HG03095 (cell line): ENCODE data around the gene RINL.
"Not testable (repeated sequence)": the region's sequence is repeated elsewhere in the genome, so short reads cannot be mapped to it uniquely, and the experiment has no call there.

Source experiments
- ATAC-seq: cut with Tn5 transposase; IDR thresholded peaks from one replicate; pipeline ENCODE4 v1.9.1; 2021; ENCODE audit warnings: moderate library complexity; ENCODE audit not compliant: unreplicated experiment

RINL gene

DNA sequence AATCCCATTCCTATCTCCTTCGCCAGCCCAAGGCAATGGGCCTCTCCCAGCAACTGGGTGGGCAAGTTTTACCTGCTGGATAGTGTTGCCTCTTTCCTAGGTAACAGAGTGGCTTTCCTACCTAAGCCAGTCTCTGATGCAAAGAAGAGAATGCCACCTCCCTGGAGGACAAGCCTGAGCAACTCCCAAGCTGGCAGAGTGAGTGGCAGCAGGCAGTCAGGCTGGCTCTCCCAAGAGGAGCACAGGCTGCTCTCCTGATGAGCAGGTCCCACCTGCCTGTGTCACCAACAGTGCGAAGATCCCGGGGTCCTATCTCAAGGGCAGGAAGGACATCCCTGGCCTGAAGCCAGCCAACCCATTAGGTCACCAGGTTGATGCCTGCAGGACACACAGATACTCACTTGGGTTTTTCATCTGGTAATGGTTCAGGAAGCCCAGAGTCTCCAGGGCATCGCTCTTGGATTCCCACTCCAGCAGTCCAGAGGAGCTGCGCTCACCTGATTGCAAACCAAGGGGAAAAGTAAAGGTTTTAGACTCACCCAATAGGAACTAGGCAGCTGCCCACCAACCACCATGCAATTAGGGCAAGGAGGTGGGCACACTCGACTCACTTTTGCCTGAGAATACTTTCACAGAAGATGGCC is 41.0 kb downstream of the RINL start:
- ATAC-seq = no peak

DNA sequence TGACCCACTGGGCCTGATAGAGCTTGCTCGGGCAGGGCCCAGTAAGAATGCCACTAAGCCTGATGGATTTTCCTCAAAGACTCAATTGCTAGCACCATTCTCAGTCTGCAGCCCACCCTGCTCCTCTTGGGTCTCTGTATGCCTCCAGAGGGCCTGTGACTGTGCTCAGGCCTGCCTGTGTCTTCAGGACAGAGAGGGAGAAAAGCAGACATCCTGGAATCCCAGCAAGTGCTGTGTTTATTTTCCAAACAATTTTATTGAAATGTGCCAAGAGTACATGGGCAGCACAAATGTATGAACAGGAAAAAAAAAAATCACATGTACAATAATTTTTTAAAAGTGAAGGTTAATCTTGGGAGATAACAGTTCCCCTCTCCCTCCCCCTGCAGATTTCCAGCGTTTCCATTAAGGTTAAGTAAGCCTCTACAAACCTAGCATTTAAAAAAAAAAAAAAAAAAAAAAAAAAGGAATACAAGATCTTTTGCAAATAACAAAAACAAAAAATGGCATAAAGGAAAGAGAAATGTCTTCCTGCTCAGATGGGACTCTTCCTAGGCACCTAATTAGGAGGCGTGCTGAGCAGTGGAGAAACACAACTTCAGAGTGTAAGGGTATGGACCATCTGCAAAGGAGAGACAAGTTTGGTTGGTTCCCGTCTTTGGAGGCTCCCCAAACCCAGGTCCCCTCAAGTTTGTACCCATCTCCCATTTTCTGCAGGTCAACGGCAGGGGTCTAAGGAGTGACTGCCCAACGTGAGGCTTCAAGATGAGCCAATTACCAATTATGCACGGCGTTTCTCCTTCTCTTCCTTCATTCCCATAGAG is 41.7 kb downstream of the RINL start:
- no peak for ATAC-seq

DNA sequence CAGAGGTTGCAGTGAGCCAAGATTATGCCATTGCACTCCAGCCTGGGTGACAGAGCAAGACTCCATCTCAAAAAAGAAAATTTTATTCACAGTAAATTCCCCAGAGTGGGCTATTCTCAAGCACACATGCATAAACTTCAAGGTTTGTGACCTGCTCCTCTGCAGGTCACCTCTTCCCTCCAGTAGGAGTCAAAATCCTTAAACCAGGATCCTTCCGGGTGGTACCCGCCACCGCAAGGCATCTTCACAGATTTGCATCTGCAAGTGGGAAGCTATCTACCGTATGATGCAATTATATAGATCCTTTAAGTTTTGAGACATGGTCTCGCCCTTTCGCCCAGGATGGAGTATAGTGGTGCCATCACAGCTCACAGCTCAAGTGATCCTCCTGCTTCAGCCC is 43.5 kb downstream of the RINL start:
- ATAC-seq = no peak

DNA sequence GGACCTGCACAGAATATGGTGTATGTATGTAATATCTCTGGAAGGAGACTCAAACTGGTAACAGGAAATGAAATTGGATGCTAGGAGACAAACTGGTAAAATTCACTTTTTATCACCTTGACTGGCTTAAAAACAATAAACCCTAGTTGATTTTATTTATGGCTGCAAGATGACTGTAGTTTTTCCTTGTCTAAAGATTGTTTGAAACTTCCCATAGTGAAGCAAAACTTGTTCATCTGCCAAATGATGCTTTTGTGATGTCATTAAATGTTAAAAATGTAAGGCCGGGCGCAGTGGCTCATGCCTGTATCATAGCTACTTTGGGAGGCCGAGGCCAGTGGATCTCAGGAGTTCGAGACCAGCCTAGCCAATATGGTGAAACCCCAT is 44.0 kb downstream of the RINL start:
- ATAC-seq = no peak

GRCh38 chr19:38833092-38833425 is 45.0 kb downstream of the RINL start:
- ATAC-seq = no peak

DNA sequence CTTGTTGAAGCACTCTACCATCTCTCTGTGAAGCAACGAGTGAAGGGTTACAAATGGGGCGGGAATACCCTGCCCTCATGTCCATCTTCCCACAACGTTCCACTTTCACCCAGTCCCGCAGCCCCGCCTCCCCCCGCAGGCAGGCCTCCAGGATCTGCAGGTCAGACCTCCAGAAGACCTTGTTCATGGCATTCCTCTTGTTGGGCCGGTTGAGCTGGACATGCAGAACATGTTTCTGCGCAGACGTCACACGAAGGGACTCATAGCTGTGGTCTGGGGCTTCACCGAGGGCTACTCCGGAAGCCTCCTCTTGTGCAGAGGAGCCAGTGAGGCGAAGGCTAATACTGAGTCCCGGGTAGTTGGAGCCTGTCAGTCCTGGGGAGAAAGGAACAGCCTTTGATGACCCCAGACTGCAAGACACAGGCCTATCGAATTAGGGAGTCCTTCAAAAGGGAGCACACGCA is 46.9 kb downstream of the RINL start:
- ATAC-seq = peak; percentile 46

DNA sequence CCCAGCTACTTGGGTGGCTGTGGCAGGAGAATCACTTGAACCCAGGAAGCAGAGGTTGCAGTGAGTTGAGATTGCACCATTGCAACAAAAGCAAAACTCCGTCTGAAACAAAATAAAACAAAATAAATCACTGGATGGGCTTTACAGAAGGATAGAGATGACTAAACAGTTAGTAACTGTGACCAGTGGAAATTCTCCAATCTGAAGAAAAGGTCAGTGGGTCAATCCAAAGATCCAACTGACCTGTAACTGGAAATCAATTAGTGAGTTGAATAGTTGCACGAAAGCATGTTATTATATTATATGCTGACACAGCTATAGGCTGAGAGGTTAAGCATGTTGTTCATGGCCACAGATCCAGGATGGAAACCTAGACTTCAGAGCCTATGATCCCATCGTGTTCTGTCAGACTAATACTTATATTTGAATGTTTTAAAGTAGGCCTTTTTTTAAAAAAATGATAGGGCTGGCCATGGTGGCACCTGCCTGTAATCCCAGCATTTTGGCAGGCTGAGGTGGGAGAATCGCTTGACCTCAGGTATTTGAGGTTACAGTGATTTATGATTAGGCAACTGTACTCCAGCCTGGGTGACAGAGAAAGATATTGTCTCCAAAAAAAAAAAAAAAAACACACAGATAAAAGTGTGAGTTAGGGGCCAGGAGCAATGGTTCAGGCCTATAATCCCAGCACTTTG is 47.9 kb downstream of the RINL start:
- no peak for ATAC-seq

- ATAC-seq = not testable (repeated sequence)
These were observed 48.9 kb downstream of the RINL start for GRCh38 chr19:38829203-38829602.

DNA sequence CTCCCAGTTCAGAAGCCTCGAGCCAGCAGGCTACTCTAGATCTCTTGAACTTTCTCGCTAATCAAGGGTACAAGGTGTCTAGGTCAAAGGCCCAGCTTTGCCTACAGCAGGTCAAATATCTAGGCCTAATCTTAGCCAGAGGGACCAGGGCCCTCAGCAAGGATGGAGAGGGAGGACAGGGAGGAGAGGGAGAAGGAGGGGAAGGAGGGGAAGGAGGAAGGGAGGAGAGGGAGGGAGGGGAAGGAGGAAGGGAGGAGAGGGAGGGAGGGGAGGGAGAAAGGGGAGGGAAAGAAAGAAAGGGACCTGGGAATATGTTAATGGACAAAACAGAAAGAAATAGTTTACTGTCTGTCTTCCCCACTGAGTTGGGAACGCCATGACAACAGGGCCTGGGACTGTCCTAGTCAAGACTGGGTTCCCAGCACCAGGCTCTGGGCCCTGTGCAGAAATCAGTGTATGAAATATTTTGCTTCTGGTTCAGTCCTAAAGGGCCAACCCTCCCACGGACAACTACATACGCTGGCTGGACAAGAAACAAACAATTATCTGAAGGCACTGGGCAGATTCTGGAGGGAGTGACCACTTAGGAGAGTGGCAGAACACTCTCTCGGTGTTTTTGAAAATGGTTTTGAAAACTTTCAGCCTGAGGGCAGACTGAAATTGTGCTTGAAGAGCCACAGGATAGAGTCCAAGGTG is 51.1 kb downstream of the RINL start:
- no peak for ATAC-seq

DNA sequence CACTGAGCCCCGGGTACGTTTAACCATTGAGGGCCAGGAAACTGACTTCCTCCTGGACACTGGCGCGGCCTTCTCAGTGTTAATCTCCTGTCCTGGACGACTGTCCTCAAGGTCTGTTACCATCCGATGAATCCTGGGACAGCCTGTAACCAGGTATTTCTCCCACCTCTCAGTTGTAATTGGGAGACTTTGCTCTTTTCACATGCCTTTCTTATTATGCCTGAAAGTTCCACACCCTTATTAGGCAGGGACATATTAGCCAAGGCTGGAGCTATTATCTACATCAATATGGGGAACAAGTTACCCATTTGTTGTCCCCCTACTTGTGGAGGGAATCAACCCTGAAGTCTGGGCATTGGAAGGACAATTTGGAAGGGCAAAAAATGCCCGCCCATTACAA is 52.1 kb downstream of the RINL start:
- ATAC-seq = not testable (repeated sequence)

DNA sequence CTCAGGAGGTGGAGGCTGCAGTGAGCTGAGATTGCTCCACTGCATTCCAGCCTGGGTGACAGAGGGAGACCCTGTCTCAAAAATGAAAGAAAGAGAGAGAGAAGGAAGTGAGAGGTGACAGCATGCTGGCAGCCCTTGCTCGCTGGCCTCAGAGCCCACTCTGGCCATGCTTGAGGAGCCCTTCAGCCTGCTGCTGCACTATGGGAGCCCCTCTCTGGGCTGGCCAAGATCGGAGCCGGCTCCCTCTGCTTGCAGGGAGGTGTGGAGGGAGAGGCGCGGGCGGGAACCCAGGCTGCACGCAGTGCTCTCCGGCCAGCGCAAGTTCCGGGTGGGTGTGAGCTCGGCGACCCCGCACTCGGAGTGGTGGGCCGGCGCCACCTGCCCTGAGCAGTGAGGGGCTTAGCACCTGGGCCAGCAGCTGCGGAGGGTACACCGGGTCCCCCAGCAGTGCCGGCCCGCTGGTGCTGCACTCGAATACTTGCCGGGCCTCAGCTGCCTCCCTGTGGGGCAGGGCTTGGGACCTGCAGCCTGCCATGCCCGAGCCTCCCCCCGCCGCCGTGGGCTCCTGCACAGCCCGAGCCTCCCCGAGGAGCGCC is 56.7 kb downstream of the RINL start:
- not testable (repeated sequence) for ATAC-seq

GRCh38 chr19:38819231-38819920 is 58.7 kb downstream of the RINL start:
- no peak for ATAC-seq
